Tibial artery (tissue), 4 donors: ENCODE results near the gene H3-3A.

Experiments used
- DNase-seq, 2 donors: peaks; one replicate each; pipeline ENCODE4 v3.0.0-alpha.2; 2019
- H3K27ac ChIP-seq, 2 donors: fragments of 200-600 bp; sonication (generic) in 1 of 2; 1 replicate in 1 of 2; 2 replicates in 1 of 2; pipeline ENCODE4 v1.5.1; 2018 to 2019; ENCODE audit warnings: mild to moderate bottlenecking in 1 of 2
- H3K27me3 ChIP-seq, 2 donors: fragments of 200-600 bp; sonication (generic) in 1 of 2; one replicate each; pipeline versions ENCODE4 v1.5.1 to v1.6.0; 2016 to 2019
- H3K36me3 ChIP-seq, 3 donors: fragments of 200-600 bp; sonication (generic) in 2 of 3; one replicate each; pipeline ENCODE4 v1.5.1; 2016 to 2019; ENCODE audit warnings: mild to moderate bottlenecking in 2 of 3
- H3K4me1 ChIP-seq, 4 donors: fragments of 200-600 bp; sonication (generic) in 2 of 4; 1 replicate in 3 of 4; 2 replicates in 1 of 4; pipeline ENCODE4 v1.5.1; 2016 to 2019
- H3K4me3 ChIP-seq, 2 donors: fragments of 200-600 bp; sonication (generic) in 1 of 2; 1 replicate in 1 of 2; 2 replicates in 1 of 2; pipeline ENCODE4 v1.5.1; 2018 to 2019; ENCODE audit warnings: mild to moderate bottlenecking in 2 of 2
- H3K9me3 ChIP-seq, 3 donors: fragments of 200-600 bp; sonication (generic) in 1 of 3; one replicate each; pipeline ENCODE4 v1.5.1; 2016 to 2019
- CTCF ChIP-seq, 2 experiments: fragments of 200-600 bp in 1 of 2; fragments of 450-650 bp in 1 of 2; IDR thresholded peaks; one replicate each; pipeline ENCODE4 v1.5.1; 2017 to 2019; ENCODE audit warnings: antibody characterized with exemption in 2 of 2, mild to moderate bottlenecking in 1 of 2, moderate library complexity in 1 of 2
- intact Hi-C: fragments of 100-400 bp; cut with DNase I; formaldehyde crosslinking; loops from one replicate; pipeline ENCODE4 v1.15.0; 2023; ENCODE audit warnings: low total_unique reads

H3-3A gene

GRCh38 chr1:226066415-226067078 lies 4.0 kb downstream of the H3-3A start:
- Histone ChIP-seq H3K27me3 (no peaks in the 10 kb centered on the region), H3K4me3 (no peak overlapping the region), H3K4me1 (peaks cover 2 to 52% (median 28%) of the 10 kb centered on the region in 4 donors), H3K36me3 (peaks cover 39 to 57% (median 42%) of the 10 kb centered on the region in 3 donors), H3K9me3 (no peaks in the 10 kb centered on the region), H3K27ac (no peak overlapping the region)
- intact Hi-C loops: loop anchor here (10.0 kb wide), 1 partner anchor 118 kb away; the partner anchor contains the start of gene ACBD3
- TF ChIP-seq CTCF (IDR thresholded peaks at IDR 0.05): no peak
- no peak for DNase-seq

- TF ChIP-seq CTCF (IDR thresholded peaks at IDR 0.05): no peak
- Histone ChIP-seq H3K36me3 (peaks cover 51 to 88% (median 64%) of the 10 kb centered on the region in 3 donors), H3K27me3 (no peaks in the 10 kb centered on the region), H3K4me3 (no peak overlapping the region), H3K27ac (no peak overlapping the region), H3K9me3 (no peaks in the 10 kb centered on the region), H3K4me1 (peaks cover 2 to 47% (median 26%) of the 10 kb centered on the region in 4 donors)
- DNase-seq: no peak
- intact Hi-C loops: loop anchor here (10.0 kb wide), 1 partner anchor 115 kb away; the partner anchor contains the start of gene ACBD3
These were observed 7.4 kb downstream of the H3-3A start for GRCh38 chr1:226069811-226070489.

GRCh38 chr1:226072347-226072746 lies 9.8 kb downstream of the H3-3A start:
- no peak overlapping the region for H3K4me3 ChIP-seq
- no peak for TF ChIP-seq CTCF (IDR thresholded peaks at IDR 0.05)
- H3K36me3 ChIP-seq: peaks cover 45 to 74% (median 53%) of the 10 kb centered on the region in 3 donors
- no peaks in the 10 kb centered on the region for H3K9me3 ChIP-seq
- no peak for DNase-seq
- H3K27ac ChIP-seq: no peak overlapping the region
- H3K27me3 ChIP-seq: no peaks in the 10 kb centered on the region
- intact Hi-C loops: no loop called here
- peaks cover 0 to 23% (median 9%) of the 10 kb centered on the region in 4 donors for H3K4me1 ChIP-seq

- no peak overlapping the region for H3K27ac ChIP-seq
These were observed 10.9 kb downstream of the H3-3A start for GRCh38 chr1:226073184-226073950.

More at GRCh38 chr1:226073184-226073950, 10.9 kb downstream of the H3-3A start:
- intact Hi-C loops: no loop called here
- Histone ChIP-seq H3K4me3 (no peak overlapping the region), H3K36me3 (peaks cover 35 to 64% (median 51%) of the 10 kb centered on the region in 3 donors), H3K27me3 (no peaks in the 10 kb centered on the region), H3K4me1 (peaks cover 0 to 14% (median 6%) of the 10 kb centered on the region in 4 donors), H3K9me3 (no peaks in the 10 kb centered on the region)
- TF ChIP-seq CTCF (IDR thresholded peaks at IDR 0.05): no peak
- DNase-seq: no peak
